GM20000 (cell line): Measurements from ENCODE around the gene UGT1A10.

Source experiments
- DNase-seq: peaks from one replicate; pipeline ENCODE4 v3.0.0; 2012; ENCODE audit warnings: low spot score
- CTCF ChIP-seq: IDR thresholded peaks from 2 replicates; pipeline ENCODE4 v1.5.1; 2012; ENCODE audit warnings: mild to moderate bottlenecking, control low read depth; ENCODE audit errors: extremely low read depth, missing control alignments

The UGT1A10 gene

GRCh38 chr2:233764761-233765160 is 128.5 kb downstream of the UGT1A10 start:
- TF ChIP-seq CTCF, result no peak
- DNase-seq, result no peak

GRCh38 chr2:233766416-233766815 is 130.2 kb downstream of the UGT1A10 start:
- no peak for TF ChIP-seq CTCF
- no peak for DNase-seq

GRCh38 chr2:233768076-233768475 is 131.8 kb downstream of the UGT1A10 start:
- TF ChIP-seq CTCF, result no peak
- DNase-seq, result no peak

- no peak for DNase-seq
- TF ChIP-seq CTCF, result no peak
Measured at GRCh38 chr2:233769260-233769659, 133.0 kb downstream of the UGT1A10 start.

- TF ChIP-seq CTCF, result no peak
Measured at GRCh38 chr2:233772153-233772552, 135.9 kb downstream of the UGT1A10 start.

GRCh38 chr2:233772583-233772982 is 136.3 kb downstream of the UGT1A10 start:
- no peak for DNase-seq
- no peak for TF ChIP-seq CTCF

More at GRCh38 chr2:233772153-233772552, 135.9 kb downstream of the UGT1A10 start:
- no peak for DNase-seq

- no peak for DNase-seq
- no peak for TF ChIP-seq CTCF
Measured at GRCh38 chr2:233773854-233774253, 137.6 kb downstream of the UGT1A10 start.
